Amygdala (tissue), 56 donors: ENCODE measurements around the gene CLDN16.

Source experiments
- DNase-seq, 56 donors: peaks; one replicate each; lab custom pipeline; 2025; lab: John Stamatoyannopoulos, UW

Gene CLDN16

GRCh38 chr3:190433626-190434025 lies 45.7 kb downstream of the CLDN16 start:
- no peak for DNase-seq

DNA sequence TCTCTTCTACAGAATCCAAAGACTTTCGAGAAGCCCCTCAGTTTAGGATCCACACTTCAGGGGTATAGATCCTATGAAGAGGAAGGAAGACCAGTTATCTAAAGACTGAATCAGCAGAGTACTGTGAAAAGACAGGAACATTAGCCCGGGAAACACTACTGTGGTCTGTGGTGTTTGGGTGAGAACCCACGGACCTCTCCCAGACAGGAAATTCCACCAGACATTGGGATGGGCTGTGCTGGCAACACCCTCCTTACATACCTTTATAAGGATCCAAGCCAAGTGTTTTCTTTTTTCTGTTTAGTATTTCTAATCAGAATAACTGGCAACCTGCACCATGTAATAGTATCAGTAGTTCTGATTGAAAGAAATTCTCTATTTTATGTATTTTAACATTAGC lies 47.7 kb downstream of the CLDN16 start:
- no peak for DNase-seq

DNA sequence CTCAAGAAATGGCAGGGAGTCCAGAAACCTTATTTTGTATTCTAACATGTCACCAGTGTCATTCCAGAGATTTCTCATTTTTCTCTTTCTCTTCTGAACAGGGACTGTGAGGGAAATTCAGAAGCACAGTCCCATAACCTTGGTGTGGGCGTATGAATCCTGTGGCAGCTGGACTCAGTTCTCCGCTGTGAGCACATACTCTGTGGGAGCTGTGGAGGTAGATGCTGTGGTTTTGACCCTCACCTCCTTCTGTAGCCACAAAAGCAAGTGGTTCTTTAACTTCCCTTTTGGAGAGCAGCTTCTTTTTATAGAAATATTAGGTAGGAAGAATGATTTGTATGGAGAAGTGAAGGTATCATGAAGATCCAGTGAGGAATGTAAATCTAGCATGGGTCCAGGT lies 48.4 kb downstream of the CLDN16 start:
- no peak for DNase-seq

DNA sequence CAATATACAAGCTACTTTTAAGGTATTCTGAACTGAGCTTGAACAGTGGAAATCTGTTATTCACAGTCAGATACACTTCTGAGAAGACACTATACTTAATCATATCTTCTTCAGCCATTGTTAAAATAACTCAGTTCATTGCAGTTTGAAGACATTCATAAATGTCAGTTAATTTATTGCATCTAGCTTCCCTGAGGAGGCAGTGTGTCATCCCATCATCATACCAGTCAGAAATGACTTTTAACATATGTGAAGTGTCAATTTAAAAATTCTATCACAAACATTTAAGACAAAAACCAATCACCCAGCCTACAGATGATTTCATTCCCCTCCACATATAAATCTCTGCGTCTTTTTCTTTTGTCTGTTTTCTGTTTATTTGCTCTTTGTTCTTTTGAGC lies 54.3 kb downstream of the CLDN16 start:
- DNase-seq = no peak

DNA sequence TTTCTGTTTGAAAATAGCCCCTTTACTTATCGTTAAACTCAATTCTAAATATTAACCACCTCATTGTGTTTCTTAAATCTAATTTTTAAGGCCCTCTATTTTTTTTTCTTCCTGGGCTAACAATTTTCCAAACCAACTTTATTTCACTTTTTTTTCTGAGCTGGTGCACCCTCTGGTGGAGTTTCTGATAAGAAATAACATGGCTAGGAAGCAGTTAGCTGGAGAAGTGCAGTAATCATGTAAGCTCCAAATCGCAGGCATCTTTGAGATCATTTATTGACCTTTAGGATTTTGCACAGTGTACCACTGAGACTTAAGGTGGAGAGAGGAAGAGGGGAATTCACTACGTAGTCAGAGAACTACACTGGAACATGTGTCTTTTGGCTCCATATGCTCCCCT lies 55.3 kb downstream of the CLDN16 start:
- no peak for DNase-seq

GRCh38 chr3:190444006-190444405 lies 56.0 kb downstream of the CLDN16 start:
- no peak for DNase-seq

GRCh38 chr3:190444576-190445145 lies 56.7 kb downstream of the CLDN16 start:
- no peak for DNase-seq

GRCh38 chr3:190446573-190447279 lies 58.8 kb downstream of the CLDN16 start:
- DNase-seq = no peak

DNA sequence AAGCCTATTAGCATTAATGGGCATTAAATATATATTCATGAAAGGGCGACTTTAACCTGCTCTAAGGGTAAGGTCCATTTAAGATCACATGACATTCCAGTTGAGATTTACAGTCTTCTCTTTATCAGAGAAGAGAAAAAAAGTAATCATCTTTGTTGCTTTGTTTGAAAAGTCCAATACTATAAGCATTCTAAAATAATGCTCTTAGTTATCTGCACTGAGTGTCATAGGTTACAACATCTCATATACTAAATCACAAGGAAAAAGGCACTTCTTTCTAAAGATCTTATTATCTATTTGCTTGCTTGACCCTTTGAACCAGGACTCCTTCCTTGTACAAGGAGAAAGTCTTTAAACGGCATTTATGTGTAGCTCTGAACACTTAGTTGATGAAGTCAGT lies 60.3 kb downstream of the CLDN16 start:
- no peak for DNase-seq

- no peak for DNase-seq
These were observed 61.8 kb downstream of the CLDN16 start, which contains the start of gene TMEM207 for GRCh38 chr3:190449801-190450200. TMEM207 (minus strand) TSS chr3:190449901; CDS start chr3:190449809, 92 bp downstream.

GRCh38 chr3:190455828-190456227 lies 67.9 kb downstream of the CLDN16 start:
- no peak for DNase-seq

DNA sequence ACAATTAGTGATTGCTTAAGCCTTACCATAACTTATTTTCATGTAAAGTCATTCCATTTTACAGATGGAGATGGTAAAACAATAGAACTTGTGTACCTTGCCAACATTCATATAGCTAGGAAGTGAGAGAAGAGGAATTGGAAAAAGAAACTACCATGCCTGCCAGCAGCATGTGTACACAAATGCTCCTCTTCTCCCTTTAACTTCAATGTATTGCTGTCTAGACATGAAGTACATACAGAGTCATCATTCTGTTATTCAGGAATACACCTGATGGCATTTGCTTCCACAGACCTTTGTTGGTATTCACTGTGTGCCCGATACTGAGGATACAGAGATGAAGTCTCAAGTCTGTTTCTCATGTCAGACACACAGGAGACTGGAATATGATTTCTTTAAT lies 68.8 kb downstream of the CLDN16 start:
- DNase-seq = no peak

- no peak for DNase-seq
These were observed 70.1 kb downstream of the CLDN16 start for GRCh38 chr3:190458040-190458439.
